Cardiac fibroblast (primary cell): ENCODE measurements around the gene ELK1.

Experiments
- DNase-seq, 2 donors: peaks; one replicate each; pipeline versions ENCODE4 v3.0.0 to v3.0.0-alpha.2; 2010; ENCODE audit warnings: low read depth in 2 of 2
- H3K4me3 ChIP-seq, 2 donors: replicated peaks in 1 of 2; 1 replicate in 1 of 2; 2 replicates in 1 of 2; pipeline ENCODE4 v1.5.1; 2011; ENCODE audit warnings: low read depth in 2 of 2, low read length in 2 of 2, mild to moderate bottlenecking in 2 of 2, moderate library complexity in 1 of 2
- TF ChIP-seq, protein P1 (sequence below): IDR thresholded peaks from one replicate; pipeline ENCODE4 v1.5.1; 2011; ENCODE audit warnings: low read depth, mild to moderate bottlenecking, low read length, inconsistent platforms

Gene ELK1

DNA sequence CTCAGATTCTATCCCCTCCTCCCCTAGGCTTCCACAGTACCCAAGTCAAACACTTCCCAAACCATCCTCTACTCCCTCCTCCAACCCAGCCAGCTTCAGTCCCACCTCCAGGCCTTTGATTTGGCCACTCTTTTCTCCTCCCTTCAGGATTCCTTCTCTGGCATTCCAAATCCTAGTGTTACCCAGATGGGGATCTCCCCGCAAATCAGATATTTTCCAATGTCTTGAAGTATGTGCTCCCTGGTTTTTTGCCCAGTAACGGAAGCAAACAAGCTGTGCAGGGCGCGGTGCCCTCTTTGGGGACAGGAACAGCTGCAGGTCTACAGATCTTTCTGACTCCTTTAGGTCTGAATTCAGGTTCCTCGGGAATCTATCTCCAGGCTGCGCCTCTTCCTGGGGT is 28.5 kb downstream of the ELK1 start:
- H3K4me3 ChIP-seq = no peak overlapping the region
- TF ChIP-seq, protein P1, sequence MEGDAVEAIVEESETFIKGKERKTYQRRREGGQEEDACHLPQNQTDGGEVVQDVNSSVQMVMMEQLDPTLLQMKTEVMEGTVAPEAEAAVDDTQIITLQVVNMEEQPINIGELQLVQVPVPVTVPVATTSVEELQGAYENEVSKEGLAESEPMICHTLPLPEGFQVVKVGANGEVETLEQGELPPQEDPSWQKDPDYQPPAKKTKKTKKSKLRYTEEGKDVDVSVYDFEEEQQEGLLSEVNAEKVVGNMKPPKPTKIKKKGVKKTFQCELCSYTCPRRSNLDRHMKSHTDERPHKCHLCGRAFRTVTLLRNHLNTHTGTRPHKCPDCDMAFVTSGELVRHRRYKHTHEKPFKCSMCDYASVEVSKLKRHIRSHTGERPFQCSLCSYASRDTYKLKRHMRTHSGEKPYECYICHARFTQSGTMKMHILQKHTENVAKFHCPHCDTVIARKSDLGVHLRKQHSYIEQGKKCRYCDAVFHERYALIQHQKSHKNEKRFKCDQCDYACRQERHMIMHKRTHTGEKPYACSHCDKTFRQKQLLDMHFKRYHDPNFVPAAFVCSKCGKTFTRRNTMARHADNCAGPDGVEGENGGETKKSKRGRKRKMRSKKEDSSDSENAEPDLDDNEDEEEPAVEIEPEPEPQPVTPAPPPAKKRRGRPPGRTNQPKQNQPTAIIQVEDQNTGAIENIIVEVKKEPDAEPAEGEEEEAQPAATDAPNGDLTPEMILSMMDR = no peak
- DNase-seq = no peak

DNA sequence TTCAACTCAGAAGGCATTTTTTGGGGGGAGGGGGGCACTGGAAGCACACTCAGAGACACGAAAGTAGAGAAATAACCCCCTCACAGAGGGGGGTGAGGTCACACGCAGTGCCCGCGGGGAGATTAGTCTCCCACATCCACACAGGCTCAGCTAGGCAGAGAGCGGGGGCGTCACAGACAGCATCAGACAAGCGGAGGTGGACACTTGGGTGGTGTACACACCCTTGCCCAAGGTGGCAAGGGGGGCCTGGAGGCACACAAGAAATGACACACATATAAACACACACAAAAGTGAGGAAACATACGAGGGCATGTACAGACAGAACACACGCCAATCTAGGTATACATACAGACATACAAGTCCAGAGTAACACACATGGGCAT is 30.1 kb downstream of the ELK1 start:
- H3K4me3 ChIP-seq = no peak overlapping the region
- TF ChIP-seq, protein P1 = no peak
- no peak for DNase-seq

DNA sequence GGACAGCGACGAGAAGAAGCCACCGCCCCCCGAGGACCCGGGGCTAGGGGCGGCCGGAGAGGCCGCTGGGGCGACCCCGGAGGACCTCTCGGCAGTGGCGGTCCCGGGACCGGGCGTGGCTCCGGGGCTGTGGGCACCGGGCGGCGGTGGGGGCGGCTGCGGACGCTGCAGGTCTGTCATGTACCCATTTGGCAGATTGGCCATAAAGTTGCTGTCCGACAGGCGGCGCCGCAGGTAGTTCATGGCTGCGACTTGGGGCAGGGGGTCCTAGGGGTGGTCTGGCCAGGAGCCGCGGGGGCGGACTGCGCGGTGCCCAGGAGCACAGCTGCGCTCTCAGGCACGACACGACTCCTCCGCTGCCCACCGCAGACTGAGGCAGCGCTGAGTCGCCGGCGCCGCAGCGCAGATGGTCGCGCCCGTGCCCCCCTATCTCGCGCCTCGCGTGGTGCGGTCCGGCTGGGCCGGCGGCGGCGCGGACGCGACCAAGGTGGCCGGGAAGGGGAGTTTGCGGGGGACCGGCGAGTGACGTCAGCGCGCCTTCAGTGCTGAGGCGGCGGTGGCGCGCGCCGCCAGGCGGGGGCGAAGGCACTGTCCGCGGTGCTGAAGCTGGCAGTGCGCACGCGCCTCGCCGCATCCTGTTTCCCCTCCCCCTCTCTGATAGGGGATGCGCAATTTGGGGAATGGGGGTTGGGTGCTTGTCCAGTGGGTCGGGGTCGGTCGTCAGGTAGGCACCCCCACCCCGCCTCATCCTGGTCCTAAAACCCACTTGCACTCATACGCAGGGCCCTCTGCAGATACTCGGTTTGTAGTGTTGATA is 30.7 kb downstream of the ELK1 start, which contains the start of gene SYN1:
TSS of gene SYN1 (minus strand) at position 372 of the 817 bp plus-strand sequence. CDS start at position 243, 129 bp downstream.
- peak; percentile 77 to 88 for DNase-seq
- peak within 1 kb of the TSS; percentile 39 to 51 for H3K4me3 ChIP-seq
- TF ChIP-seq, protein P1 = no peak

DNA sequence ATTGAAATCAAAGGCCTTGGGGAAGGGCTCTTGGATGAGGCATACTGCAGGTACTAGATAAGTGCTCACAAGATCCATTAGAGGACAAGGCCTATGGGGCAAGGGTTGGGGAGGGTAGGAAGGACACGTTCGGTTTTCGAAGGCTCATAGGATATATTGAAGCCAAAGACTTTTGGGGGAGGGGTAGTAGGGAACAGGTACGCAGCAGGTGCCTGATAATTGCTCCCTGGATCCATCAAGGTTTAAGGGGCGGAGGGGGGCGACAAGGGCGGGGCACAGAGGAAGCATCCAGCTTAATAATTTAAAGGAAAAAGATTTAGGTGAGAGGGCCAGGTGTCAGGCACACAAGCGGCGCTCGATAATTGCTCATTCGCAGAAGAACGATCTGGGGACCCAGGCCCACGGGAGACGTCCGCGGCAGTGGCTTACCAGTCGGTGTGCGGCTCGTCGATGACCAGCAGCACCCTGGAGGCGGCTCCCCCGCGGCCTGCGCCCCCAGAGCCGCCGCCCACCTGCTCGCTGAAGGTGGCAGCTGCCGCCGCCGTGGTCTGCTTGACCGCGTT is 31.4 kb downstream of the ELK1 start:
- H3K4me3 ChIP-seq = peak overlapping the region in 1 of 2 donors; percentile 51
- DNase-seq = no peak
- TF ChIP-seq, protein P1 = no peak

DNA sequence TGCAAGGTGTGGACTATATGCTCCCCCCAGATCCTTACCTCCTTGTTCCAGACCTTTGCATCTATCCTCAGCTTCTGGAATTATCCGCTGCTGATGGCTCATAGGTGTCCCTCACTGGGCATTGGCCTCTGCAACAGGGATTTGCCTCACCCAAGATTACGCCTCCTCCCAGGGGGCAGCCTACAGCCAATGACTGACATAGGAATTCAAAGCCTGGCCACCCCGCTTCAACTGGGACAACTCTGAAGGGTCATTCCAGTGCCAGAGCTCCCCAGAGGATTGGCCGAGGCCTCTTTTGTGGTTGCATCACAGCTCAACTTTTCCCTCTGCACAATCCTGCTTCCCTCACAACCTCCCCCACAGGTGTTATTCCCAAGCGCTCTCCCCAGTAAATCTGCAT is 35.7 kb downstream of the ELK1 start:
- no peak overlapping the region for H3K4me3 ChIP-seq
- DNase-seq = no peak
- TF ChIP-seq, protein P1 = no peak

DNA sequence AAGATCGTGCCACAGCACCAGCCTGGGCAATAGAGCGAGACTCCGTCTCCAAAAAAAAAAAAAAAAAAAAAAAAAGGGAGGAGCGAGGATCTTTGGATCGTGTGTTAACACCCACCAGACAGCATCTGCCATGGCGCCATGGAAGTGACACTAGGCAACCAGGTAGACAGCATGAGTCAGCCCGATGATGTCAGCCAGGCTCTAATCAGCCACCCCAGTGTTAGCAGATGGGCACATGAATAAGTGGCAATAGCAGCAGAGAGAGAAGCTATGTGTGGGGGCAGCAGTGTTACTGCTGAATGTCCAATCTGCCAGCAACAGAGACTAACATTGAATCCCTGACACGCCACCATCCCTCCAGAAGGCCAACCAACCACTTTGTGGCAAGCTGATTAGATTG is 37.3 kb downstream of the ELK1 start:
- no peak overlapping the region for H3K4me3 ChIP-seq
- TF ChIP-seq, protein P1 = no peak
- no peak for DNase-seq
